NCI-H128 (cell line): ENCODE measurements around the gene PNP.
"Not testable (repeated sequence)": the region's sequence is repeated elsewhere in the genome, so short reads cannot be mapped to it uniquely, and the experiment has no call there.

Experiments used
- DNase-seq: peaks from one replicate; lab custom pipeline; 2025; ENCODE audit not compliant: unreplicated experiment; lab: John Stamatoyannopoulos, UW

PNP gene

GRCh38 chr14:20489093-20489994, 20.1 kb downstream of the PNP start:
- no peak for DNase-seq

DNA sequence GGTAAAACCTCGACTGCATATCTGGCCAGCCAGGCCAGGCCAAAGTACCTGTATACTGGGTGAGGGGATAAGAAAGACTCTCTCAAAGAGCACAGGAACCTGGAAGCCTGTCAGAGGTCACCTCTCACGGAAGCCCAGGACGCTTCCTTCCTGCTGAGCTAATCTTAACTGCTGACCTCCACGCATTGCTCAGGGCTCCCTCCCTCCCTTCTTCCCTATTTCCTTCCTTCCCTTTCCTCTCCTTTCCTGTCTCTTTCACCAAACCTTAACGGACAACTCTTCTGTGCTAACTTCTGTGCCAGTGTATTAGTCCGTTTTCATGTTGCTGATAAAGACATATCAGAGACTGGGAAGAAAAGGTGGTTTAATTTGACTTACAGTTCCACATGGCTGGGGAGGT, 21.4 kb downstream of the PNP start:
- no peak for DNase-seq

GRCh38 chr14:20492486-20492885, 23.3 kb downstream of the PNP start:
- no peak for DNase-seq

- DNase-seq = no peak
Observed at GRCh38 chr14:20493634-20494033, 24.4 kb downstream of the PNP start.

DNA sequence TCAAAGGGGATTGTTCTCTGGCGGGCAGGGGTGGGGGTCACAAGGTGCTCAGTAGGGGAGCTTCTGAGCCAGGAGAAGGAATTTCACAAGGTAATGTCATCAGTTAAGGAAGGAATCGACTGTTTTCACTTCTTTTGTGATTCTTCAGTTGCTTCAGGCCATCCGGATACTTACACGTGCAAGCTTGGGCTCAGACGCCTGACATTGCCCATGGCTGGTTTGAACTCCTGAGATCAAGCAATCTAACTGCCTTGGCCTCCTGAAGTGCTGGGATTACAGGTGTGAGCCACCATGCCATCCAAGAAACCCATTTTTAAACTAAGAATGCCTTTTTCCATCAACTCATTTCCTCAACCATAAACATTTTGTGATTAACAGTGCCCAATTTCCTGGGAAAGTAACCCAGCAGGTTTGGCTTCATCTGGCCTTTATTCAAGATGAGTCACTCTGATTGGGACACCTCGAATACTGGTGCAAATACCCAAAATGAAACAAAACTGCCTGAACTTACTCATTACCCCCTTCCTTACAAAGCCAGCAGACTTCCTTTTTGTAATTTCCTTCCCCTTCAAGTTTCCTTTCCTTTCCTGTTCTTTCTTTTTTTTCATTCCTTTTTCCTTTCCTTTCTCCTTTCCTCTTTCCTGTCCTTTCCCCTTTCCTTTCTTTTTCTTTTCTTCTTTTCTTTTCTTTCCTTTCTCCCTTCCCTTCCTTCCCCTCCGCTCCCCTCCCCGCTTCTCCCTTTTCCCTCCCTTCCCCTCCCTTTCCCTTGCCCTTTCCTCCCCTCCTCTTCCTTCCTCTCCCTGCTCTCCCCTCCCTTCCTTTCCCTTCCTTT, 25.9 kb downstream of the PNP start:
- DNase-seq = no peak

DNA sequence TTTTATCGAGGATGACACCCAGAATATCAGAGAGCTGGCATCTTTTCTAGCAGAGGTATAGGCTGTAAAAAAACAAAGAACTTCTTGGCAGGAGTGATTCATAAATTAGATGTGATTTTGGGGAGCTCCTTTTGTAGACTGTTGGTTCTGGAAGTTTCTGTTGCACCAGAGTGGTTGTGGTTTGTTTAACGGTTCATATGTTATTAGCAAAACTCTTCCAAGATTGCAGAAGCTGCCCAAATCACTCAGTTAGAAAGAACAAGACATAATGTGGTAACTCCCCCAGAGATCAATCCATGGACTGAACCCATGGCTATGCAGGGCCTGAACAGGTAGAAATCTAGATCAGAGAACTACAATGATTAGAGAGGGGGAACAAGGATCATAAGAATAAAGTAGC, 29.4 kb downstream of the PNP start:
- DNase-seq = no peak

DNA sequence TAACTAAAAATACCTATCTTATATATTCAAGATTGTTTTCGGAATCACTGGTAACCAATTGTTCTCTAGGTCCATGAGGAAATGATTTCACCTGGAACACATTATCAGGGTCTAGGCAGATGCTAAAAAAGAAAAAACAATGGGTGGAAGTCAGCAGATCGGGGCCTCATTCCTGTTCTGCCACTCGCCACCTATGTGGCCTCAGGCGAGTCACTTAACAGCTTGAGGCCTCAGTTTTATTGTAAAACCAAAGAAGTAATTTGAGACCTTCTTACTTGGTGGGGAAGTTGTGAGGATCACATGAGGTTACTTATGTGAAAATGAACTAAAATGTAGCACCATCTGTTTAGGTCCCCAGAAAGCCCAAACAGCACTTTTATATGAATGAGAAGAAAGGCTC, 29.9 kb downstream of the PNP start:
- no peak for DNase-seq

GRCh38 chr14:20499881-20500280, 30.7 kb downstream of the PNP start:
- DNase-seq = no peak

GRCh38 chr14:20501346-20501745, 32.1 kb downstream of the PNP start:
- DNase-seq = no peak

DNA sequence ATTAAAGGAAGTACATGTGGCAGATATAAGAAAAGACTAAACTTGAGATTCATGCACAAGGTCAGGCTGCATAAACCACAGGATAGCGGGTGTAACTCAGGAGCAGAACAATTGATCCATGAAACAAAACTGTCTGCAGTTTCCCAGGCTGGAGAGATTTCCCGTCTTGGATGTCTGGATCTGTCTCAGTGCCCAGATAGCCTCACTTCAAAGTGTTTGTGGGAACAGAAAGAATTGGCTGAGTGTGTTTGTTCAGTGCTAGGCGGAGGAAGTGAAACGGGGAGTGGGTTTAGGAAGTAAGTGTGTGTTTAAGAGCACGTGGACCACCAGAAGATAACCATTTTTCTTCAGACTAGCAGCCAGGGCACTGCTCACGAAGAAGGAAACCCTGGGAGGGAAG, 34.7 kb downstream of the PNP start:
- no peak for DNase-seq

- not testable (repeated sequence) for DNase-seq
Observed at GRCh38 chr14:20506276-20506675, 37.1 kb downstream of the PNP start.

DNA sequence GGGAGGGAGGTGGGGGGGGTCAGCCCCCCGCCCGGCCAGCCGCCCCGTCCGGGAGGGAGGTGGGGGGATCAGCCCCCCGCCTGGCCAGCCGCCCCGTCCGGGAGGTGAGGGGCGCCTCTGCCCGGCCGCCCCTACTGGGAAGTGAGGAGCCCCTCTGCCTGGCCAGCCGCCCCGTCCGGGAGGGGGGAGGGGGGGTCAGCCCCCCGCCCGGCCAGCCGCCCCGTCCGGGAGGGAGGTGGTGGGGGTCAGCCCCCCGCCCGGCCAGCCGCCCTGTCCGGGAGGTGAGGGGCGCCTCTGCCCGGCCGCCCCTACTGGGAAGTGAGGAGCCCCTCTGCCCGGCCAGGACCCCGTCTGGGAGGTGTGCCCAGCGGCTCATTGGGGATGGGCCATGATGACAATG, 37.5 kb downstream of the PNP start:
- not testable (repeated sequence) for DNase-seq

DNA sequence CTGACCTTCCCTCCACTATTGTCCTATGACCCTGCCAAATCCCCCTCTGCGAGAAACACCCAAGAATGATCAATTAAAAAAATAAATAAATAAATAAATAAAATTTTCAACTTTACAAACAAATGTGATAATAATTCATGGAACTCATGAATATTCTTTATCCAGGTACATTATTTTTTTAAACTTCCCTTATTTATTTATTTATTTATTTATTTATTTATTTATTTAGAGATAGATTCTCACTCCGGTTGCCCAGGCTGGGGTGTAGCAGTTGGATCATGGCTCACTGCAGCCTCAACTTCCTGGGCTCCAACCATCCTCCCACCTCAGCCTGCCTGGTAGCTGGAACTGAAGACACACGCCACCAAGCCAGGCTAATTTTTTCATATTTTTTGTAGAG, 38.3 kb downstream of the PNP start:
- DNase-seq = not testable (repeated sequence)

- DNase-seq = no peak
Observed at GRCh38 chr14:20508367-20508766, 39.2 kb downstream of the PNP start.

- no peak for DNase-seq
Observed at GRCh38 chr14:20512177-20512905, 43.1 kb downstream of the PNP start.

DNA sequence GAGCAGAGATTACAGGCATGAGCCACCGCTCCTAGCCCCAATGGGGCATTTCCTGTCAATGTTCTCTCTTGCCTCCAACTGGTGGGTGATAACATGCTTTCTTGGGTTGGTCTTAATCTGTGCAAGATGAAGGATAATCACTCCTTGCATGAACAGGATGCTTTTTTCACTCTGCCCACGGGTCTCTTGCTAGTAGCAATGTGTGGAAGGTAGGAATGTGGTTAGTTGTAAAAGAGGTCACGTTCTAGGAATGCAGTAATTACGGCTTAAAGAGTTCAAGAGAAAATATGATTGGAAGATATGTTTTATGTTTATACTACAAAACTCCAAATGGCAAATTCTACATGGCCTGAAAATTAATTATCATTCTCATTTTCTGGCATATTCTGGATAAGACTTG, 46.6 kb downstream of the PNP start:
- no peak for DNase-seq

DNA sequence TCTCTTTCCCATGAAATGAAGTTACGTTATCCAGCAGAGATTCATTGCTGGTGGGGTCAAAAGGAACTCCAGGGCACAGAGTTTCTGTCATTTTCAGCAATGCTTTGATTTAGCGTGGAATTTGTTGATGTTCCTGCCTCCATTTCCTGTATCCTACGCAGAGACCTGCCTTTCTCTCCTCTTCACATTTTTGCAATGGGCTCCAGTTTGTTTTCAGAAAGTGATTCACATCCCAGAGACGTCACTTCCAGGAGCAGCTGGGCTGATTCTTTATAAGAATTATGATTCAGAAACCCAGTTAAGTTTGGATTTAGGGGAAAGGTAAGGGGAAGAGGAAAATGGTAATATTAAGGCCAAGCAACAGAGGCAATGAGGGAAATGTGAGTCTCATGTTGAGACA, 47.7 kb downstream of the PNP start:
- DNase-seq = no peak

DNA sequence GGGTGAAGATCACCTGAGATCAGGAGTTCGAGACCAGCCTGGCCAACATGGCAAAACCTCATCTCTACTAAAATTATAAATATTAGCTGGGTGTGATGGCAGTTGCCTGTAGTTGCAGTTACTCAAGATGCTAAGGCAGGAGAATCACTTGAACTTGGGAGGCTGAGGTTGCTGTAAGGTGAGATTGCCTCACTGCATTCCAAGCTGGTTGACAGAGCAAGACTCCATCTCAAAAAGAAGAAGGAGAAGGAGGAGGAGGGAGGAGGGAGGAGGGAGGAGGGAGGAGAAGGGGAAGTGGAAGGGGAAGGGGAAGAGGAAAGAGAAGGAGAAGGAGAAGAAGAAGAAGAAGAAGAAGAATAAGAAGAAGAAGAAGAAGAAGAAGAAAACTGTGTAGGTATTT, 53.1 kb downstream of the PNP start:
- DNase-seq = no peak

DNA sequence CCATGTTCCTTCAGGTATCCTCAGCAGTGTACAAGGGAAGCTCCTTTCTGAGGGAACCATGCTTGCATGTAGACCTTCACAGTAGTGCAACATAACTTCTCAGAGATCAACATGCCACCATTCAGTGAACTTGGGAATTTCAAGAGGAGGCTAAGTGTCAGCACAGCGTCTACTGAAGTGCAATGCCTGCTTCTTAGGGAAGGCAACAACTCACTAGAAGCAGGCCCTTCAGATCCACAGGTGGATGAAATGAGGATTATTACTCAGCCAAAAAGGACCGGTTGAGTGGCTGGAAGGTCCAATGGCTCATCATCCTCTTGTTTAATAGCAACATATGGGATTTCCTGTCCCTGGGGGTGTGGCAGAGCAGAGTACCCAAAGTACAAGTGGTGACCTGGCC, 54.8 kb downstream of the PNP start:
- DNase-seq = no peak
